HT-29 (cell line): Measurements from ENCODE around the gene TRIM38. TPM values are rescaled to one million over a fixed set of nuclear protein-coding genes. Genes with fewer than 3 reads are reported as not detected.
"Not testable (repeated sequence)": the region's sequence is repeated elsewhere in the genome, so short reads cannot be mapped to it uniquely, and the experiment has no call there.

Experiments
- DNase-seq: peaks from one replicate; pipeline ENCODE4 v3.0.0-alpha.2; 2015; ENCODE audit warnings: low spot score
- total RNA-seq: library from RNA; depleted of rRNA; stranded (reverse); fragments of >200 nt; shearing (Covaris generic); gene quantifications from 2 replicates; pipeline ENCODE4 v1.2.3, GENCODE V29; 2014

TRIM38 gene
- total RNA-seq, 1 experiment from 2014 or later: 4.0 TPM

DNA sequence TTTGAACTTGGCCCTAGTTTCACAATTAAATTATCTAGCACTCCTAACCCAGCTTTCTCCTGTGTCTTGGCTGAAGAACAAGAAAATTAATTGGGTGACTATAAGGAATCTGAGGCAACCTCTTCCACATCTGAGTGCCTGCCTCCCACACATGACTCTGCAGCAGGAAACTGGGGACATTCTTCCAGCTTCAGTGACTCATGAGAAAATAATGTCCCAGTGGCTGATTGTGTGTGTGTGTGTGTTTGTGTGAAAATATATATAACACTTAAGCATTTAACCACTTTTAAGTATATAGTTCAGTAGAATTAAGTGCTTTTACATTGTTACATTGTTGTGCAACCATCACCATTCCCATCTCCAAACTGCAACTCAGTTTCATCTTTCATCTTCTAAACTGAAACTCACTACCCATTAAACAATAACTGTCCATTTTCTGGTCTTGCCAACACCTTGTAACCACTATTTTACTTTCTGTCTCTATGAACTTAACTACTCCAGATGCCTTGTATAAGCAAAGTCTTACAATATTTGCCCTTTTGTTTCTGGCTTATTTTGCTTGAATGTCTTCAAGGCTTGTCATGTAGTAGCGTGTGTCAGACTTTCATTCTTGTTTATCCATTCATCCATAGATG is 8.7 kb downstream of the TRIM38 start:
- DNase-seq: peak; percentile 65

GRCh38 chr6:25972128-25972527 is 9.5 kb downstream of the TRIM38 start:
- no peak for DNase-seq

GRCh38 chr6:25972902-25973301 is 10.3 kb downstream of the TRIM38 start:
- no peak for DNase-seq

DNA sequence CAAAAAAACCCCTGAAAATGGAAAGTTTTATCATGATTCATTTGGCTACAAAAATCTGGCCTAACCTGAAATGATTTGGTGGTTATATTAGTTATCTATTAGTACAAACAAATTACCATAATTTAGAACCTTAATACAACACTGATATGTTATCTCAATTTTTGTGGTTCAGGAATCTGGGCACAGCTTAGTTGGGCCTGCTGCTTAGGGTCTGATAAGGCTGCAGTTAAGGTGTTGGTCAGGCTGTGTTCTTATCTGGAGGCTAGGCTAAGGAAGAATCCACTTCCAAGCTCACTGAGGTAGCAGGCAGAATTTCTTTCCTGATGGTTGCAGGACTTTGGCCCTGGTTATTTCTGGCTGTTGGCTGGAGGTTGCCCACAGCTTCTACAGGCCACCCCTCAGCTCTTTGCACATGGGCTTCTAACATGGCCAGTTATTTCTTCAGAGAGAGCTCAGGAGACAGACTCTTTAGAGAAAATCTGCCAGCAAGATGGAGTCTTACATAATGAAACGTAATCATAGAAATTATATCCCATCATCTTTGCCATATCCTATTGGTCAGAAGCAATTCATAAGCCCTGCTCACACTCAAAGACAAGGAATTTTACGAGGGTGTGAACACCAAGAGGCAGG is 11.4 kb downstream of the TRIM38 start:
- DNase-seq: no peak

- no peak for DNase-seq
Observed at GRCh38 chr6:25975923-25976560, 13.4 kb downstream of the TRIM38 start.

GRCh38 chr6:25980935-25981334 is 18.3 kb downstream of the TRIM38 start:
- DNase-seq: no peak

GRCh38 chr6:25981568-25982263 is 19.1 kb downstream of the TRIM38 start:
- no peak for DNase-seq

GRCh38 chr6:25984265-25984664 is 21.7 kb downstream of the TRIM38 start:
- DNase-seq: no peak

- DNase-seq: no peak
Observed at GRCh38 chr6:25987845-25988244, 25.2 kb downstream of the TRIM38 start.

DNA sequence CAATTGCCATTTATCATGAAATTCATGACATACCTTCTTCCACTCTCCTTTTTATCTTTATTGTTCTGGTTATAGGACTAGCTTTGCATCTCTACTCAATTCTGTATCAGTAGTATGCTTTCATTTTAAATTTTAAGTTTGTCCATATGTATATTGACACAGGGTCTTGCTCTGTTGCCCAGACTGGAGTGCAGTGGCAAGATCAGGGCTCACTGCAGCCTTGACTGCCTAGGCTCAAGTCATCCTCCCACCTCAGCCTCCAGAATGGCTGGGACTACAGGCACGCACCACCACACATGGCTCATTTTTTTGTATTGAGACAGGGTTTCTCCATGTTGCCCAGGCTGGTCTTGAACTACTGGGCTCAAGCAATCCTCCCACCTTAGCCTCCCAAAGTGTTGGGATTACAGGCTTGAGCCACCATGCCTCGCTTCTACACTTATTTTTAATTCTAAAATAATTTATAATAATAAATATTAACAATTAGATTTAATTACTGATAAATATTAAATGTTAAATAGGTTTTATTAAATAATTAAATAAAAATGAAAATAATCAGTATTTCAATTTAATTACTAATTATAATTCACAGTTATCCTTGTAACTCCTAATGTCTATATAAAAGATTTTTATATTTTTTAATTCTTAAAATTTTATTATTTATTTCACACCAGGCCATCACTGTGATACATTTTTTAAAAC is 27.7 kb downstream of the TRIM38 start:
- DNase-seq: no peak

DNA sequence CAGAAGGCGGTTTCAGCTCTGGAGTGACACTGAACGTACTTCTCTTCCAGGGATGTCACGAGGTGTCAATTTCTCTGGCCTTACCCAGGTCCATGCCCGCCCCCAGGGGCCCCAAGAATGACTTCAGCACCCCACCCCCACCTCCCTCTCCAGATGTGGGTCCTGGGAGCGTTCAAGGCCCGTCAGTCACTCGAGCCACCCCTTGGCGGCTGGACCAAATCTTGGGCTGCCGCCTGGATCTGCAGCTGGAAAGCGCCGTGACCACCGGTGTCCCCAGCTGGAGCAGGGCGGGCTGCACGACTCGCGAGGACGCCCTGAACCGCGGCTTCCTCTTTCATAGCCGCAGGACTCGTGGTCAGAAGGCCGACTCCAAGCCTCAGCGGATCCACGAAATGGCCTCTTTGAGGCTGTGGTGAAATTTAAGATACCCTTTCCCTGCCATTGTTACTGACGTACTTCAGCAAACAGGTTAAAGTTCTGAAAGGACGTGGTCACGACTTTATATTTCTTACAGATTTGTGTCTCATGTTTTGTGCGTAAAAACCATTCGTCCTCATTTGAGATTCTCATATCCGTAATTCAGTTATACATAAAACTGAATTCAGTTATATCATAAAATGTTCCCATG is 29.3 kb downstream of the TRIM38 start:
- DNase-seq: peak; percentile 70

- DNase-seq: peak; percentile 96
Observed at GRCh38 chr6:25992413-25993340, 30.1 kb downstream of the TRIM38 start.

DNA sequence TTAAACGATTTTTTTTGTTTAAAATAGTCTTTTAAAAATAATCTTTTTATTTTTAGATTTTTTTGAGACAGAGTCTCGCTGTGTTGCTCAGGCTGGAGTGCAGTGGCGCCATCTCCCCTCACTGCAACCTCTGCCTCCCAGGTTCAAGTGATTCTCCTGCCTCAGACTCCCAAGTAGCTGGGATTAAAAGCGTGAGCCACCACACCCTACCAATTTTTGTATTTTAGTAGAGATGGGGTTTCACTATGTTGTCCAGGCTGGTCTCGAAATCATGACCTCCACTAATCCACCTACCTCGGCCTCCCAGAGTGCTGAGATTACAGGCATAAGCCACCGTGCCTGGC is 30.7 kb downstream of the TRIM38 start:
- DNase-seq: not testable (repeated sequence)

- DNase-seq: no peak
Observed at GRCh38 chr6:25995507-25995906, 32.9 kb downstream of the TRIM38 start.

DNA sequence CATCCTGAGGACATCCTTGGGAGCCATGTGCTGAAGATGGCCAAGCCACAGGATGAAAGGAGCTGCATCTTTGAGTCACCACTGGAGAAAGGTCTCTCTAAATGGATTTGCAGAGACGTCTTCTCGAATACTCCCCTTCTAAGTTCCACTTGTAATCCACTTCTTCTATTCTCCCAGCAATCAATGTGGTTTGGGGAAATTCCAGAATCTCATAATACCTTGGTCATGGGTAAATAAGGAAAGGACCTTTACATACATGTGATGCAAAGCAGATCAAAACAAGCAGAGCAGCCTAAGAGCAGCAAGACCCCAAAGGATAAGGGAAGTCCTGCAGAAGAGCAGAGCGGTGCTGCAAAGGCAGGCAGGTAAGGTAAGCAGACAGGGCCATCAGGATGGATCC is 35.3 kb downstream of the TRIM38 start:
- no peak for DNase-seq

DNA sequence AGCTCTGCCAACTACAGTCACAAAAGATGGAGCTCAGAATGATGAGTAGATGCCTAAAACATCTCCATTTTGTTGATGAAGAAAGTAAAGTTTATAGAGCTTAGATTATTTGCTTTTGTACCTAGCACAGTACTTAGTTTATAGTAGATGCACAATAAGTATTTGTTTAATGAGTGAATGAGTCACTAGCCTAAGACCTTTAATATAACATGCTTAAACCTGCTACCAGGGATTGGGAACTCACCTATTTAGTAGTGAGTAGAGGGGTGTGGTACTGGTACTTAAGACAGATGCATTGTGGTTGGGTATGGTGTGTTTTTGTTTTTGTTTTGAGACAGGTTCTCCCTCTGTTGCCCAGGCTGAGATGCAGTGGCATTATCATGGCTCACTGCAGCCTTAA is 35.8 kb downstream of the TRIM38 start:
- no peak for DNase-seq

GRCh38 chr6:25999225-25999624 is 36.6 kb downstream of the TRIM38 start:
- DNase-seq: not testable (repeated sequence)

DNA sequence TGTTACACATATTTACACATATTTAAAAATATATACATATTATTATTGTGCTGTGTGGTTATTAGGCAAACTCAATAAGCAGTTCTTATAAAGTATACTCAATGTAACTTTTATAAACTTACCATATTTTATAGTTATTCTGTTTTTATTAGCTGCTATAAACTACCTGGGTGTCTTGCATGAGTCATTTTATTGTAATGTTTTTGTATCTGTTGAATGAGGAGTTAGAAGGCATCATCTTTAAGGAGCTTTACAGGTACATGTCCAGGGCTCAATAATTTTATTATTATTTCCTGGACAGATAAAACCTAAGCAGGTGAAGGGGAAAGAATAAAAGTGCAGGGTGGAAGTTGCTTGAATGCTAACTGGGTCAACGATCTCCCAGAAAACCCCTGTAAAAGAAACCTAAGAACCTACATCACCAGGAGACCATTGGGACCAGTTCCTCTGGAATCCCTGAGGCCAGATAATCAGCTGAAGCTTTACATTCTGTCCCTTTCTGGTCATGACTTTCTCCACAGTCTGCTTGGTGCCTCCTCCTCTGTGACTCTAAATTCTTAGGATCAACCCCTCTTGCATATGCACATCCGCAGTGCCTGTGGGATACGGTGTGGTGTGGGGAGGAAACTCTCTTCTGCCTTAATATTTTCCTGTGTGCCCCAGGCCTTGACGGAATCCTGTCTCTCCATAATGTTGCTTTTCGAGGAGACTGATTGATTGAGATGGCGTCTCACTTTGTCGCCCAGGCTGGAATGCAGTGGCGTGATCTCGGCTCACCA is 38.0 kb downstream of the TRIM38 start:
- no peak for DNase-seq

DNA sequence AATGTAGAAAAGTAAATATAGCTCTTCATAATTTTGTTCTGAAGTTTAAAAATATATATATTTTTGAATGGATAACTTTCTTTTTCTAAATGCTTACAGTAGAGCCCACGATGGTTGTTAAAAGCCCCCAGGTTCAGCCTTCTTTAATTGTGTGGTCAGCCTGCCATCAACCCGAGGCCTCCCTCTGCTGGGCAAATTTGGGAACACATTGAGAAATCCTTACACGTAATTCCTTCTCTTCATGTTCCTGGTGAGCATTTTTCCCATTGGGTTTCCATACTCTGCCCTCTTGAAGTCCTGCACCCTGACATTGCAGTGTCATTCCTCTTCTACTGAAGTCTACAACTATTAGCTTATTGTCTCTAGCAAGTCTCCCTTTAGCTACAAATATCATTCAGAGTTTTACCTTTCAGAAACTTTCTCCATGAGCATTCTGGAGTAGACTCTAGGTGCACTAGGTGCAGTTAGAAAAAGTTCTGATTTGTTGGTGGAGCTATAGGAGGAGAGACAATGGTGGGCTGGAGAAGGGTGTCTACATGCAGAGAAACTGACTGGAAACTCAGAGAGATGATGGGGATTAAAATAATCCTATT is 40.6 kb downstream of the TRIM38 start:
- peak; percentile 69 for DNase-seq
